ENCODE measurements around the gene CARMIL3. TPM values are rescaled to one million over a fixed set of nuclear protein-coding genes. Genes with fewer than 3 reads are reported as not detected.

CARMIL3 gene
- total and polyA plus RNA-seq, 2 experiments from 2014 or later: 3.7 to 11.8 TPM

- H3K27ac Mint-ChIP-seq: no peak overlapping the region
- H3K4me3 Mint-ChIP-seq: no peak overlapping the region
- 0 out of 2 replicates have a peak, but pooled peaks cover 3% of the 10 kb centered on the region for H3K4me1 ChIP-seq (ENCODE audit: insufficient read depth)
- ATAC-seq: no peak
- H3K27me3 ChIP-seq (ENCODE audit: insufficient read depth): 0 out of 2 replicates have a peak, but pooled peaks cover 4% of the 10 kb centered on the region
- no peak overlapping the region for H3K4me3 ChIP-seq
- H3K27ac ChIP-seq (ENCODE audit: low read depth): no peak overlapping the region
- TF ChIP-seq ZNF331 (CRISPR knock-in tag; IDR thresholded peaks at IDR 0.05; ENCODE audit: low read depth) (no peak), NANOG (IDR thresholded peaks at IDR 0.05; ENCODE audit: borderline replicate concordance) (no peak)
- no peak for DNase-seq (ENCODE audit: low spot score)
- peaks cover 10% of the 10 kb centered on the region; the same call in 2 of the 3 replicates for H3K4me1 Mint-ChIP-seq
- H3K36me3 Mint-ChIP-seq (ENCODE audit: low read depth): peaks cover 2% of the 10 kb centered on the region; the same call in 1 of the 3 replicates
- no peaks in the 10 kb centered on the region for H3K36me3 ChIP-seq (ENCODE audit: insufficient read depth)
- H3F3A ChIP-seq (replicated peaks; ENCODE audit: low read depth): no peaks in the 10 kb centered on the region
- H3K4me2 ChIP-seq: no peak overlapping the region
- no peaks in the 10 kb centered on the region for H4K20me1 ChIP-seq (replicated peaks; ENCODE audit: insufficient read depth)
- H2AFZ ChIP-seq: no peak overlapping the region
- H3K9me3 Mint-ChIP-seq: no peaks in the 10 kb centered on the region
- peaks cover 3% of the 10 kb centered on the region for H3K27me3 Mint-ChIP-seq (ENCODE audit: insufficient read depth, low read depth, poor library complexity)
- H3K79me2 ChIP-seq (replicated peaks; ENCODE audit: insufficient read depth): no peaks in the 10 kb centered on the region
- no peaks in the 10 kb centered on the region for H3K9me2 ChIP-seq (ENCODE audit: insufficient read depth)
These were observed 13.1 kb upstream of the CARMIL3 start for GRCh38 chr14:24038686-24039085.

DNA sequence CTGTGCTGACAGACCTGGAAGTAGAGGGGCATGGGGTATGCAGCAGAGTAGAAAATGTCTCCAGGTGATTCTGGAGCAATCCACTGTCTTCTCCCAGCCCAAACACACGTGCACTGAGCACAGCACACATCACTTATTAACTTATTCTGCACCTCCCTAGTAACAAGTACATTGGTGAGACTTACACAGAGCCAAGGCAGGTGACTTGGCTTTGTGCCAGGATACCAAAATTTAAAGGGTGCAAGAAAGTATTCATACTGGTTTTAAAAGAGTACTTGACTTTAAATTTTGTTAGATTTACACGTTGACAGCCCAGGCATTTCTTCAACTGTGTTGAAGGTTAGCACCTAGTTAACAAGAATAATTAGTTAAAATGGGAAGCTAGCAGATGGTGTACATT lies 11.1 kb upstream of the CARMIL3 start:
- no peak for TF ChIP-seq EZH2phosphoT487 (IDR thresholded peaks at IDR 0.05; ENCODE audit: unreplicated experiment)
- H3F3A ChIP-seq (replicated peaks; ENCODE audit: low read depth): no peaks in the 10 kb centered on the region
- no peaks in the 10 kb centered on the region for H3K9me2 ChIP-seq (ENCODE audit: insufficient read depth)
- H3K36me3 Mint-ChIP-seq (ENCODE audit: low read depth): no peaks in the 10 kb centered on the region
- H3K79me2 ChIP-seq (replicated peaks; ENCODE audit: insufficient read depth): no peaks in the 10 kb centered on the region
- no peaks in the 10 kb centered on the region for H3K27me3 ChIP-seq (ENCODE audit: insufficient read depth)
- H3K27ac Mint-ChIP-seq: no peak overlapping the region
- no peaks in the 10 kb centered on the region for H4K20me1 ChIP-seq (replicated peaks; ENCODE audit: insufficient read depth)
- H3K4me3 ChIP-seq: no peak overlapping the region
- peaks cover 9% of the 10 kb centered on the region; the same call in 2 of the 3 replicates for H3K4me1 Mint-ChIP-seq
- H2AFZ ChIP-seq: no peak overlapping the region
- H3K4me3 Mint-ChIP-seq: no peak overlapping the region
- no peak overlapping the region for H3K27ac ChIP-seq (ENCODE audit: low read depth)
- H3K4me1 ChIP-seq (ENCODE audit: insufficient read depth): 0 out of 2 replicates have a peak, but pooled peaks cover 2% of the 10 kb centered on the region
- DNase-seq (ENCODE audit: low spot score) (no peak), ATAC-seq (no peak)
- H3K4me2 ChIP-seq: no peak overlapping the region
- H3K27me3 Mint-ChIP-seq (ENCODE audit: insufficient read depth, low read depth, poor library complexity): peaks cover 3% of the 10 kb centered on the region
- no peaks in the 10 kb centered on the region for H3K9me3 Mint-ChIP-seq
- H3K36me3 ChIP-seq (ENCODE audit: insufficient read depth): no peaks in the 10 kb centered on the region

GRCh38 chr14:24042746-24043145 lies 9.1 kb upstream of the CARMIL3 start:
- no peaks in the 10 kb centered on the region for H3F3A ChIP-seq (replicated peaks; ENCODE audit: low read depth)
- no peak overlapping the region for H3K4me3 ChIP-seq
- H3K27me3 Mint-ChIP-seq (ENCODE audit: insufficient read depth, low read depth, poor library complexity): no peaks in the 10 kb centered on the region
- no peaks in the 10 kb centered on the region for H3K27me3 ChIP-seq (ENCODE audit: insufficient read depth)
- ATAC-seq: no peak
- H3K9me2 ChIP-seq (ENCODE audit: insufficient read depth): no peaks in the 10 kb centered on the region
- no peak overlapping the region for H3K27ac Mint-ChIP-seq
- no peaks in the 10 kb centered on the region for H3K9me3 Mint-ChIP-seq
- no peaks in the 10 kb centered on the region for H3K79me2 ChIP-seq (replicated peaks; ENCODE audit: insufficient read depth)
- H4K20me1 ChIP-seq (replicated peaks; ENCODE audit: insufficient read depth): no peaks in the 10 kb centered on the region
- no peak for DNase-seq (ENCODE audit: low spot score)
- no peaks in the 10 kb centered on the region for H3K36me3 ChIP-seq (ENCODE audit: insufficient read depth)
- no peaks in the 10 kb centered on the region for H3K4me1 ChIP-seq (ENCODE audit: insufficient read depth)
- H3K36me3 Mint-ChIP-seq (ENCODE audit: low read depth): no peaks in the 10 kb centered on the region
- no peak overlapping the region for H3K27ac ChIP-seq (ENCODE audit: low read depth)
- no peak overlapping the region for H2AFZ ChIP-seq
- no peak overlapping the region for H3K4me2 ChIP-seq
- H3K4me3 Mint-ChIP-seq: no peak overlapping the region
- peaks cover 4% of the 10 kb centered on the region; the same call in 1 of the 3 replicates for H3K4me1 Mint-ChIP-seq
- no peak for TF ChIP-seq ZNF114 (CRISPR knock-in tag; IDR thresholded peaks at IDR 0.05)
- TF ChIP-seq STAT1 (IDR thresholded peaks at IDR 0.05; ENCODE audit: unreplicated experiment): no peak
- no peak for TF ChIP-seq CREB1 (CRISPR knock-in tag; IDR thresholded peaks at IDR 0.05; ENCODE audit: low read depth)
- no peak for TF ChIP-seq JUNB (IDR thresholded peaks at IDR 0.05; ENCODE audit: unreplicated experiment)
- no peak for TF ChIP-seq CTCF (conservative IDR thresholded peaks at IDR 0.05; ENCODE audit: low read depth in 2 of 2)
- no peak for TF ChIP-seq NANOG (IDR thresholded peaks at IDR 0.05; ENCODE audit: borderline replicate concordance)
- TF ChIP-seq POLR2AphosphoS5 (IDR thresholded peaks at IDR 0.05; ENCODE audit: low read depth): no peak
- no peak for TF ChIP-seq EZH2 (IDR thresholded peaks at IDR 0.05; ENCODE audit: low read depth, unreplicated experiment)
